GM23248 (cell line): ENCODE data around the gene CTAG1A. TPM values are rescaled to one million over a fixed set of nuclear protein-coding genes. Genes with fewer than 3 reads are reported as not detected.
"Not testable (repeated sequence)": the region's sequence is repeated elsewhere in the genome, so short reads cannot be mapped to it uniquely, and the experiment has no call there.

Experiments used
- DNase-seq: peaks from one replicate; pipeline ENCODE4 v3.0.0-alpha.2; 2015
- H2AFZ ChIP-seq: fragments of 200-600 bp; sonication (generic); 2 replicates; pipeline ENCODE4 v1.6.1; 2016; ENCODE audit warnings: antibody characterized with exemption
- H3F3A ChIP-seq: fragments of 200-600 bp; sonication (generic); 2 replicates; pipeline ENCODE4 v1.6.1; 2016; ENCODE audit warnings: mild to moderate bottlenecking, antibody characterized with exemption, mixed run types; ENCODE audit not compliant: insufficient read depth
- H3K27ac ChIP-seq: fragments of 200-600 bp; sonication (generic); 2 replicates; pipeline ENCODE4 v1.5.1; 2016; ENCODE audit warnings: mild to moderate bottlenecking
- H3K27me3 ChIP-seq: fragments of 200-600 bp; sonication (generic); replicated peaks from 2 replicates; pipeline ENCODE4 v1.6.1; 2016; ENCODE audit warnings: mild to moderate bottlenecking; ENCODE audit not compliant: insufficient read depth
- H3K36me3 ChIP-seq: fragments of 200-600 bp; sonication (generic); 2 replicates; pipeline ENCODE4 v1.6.1; 2016; ENCODE audit warnings: low read depth, mild to moderate bottlenecking
- H3K4me1 ChIP-seq: fragments of 200-600 bp; sonication (generic); 2 replicates; pipeline ENCODE4 v1.6.1; 2016; ENCODE audit warnings: mild to moderate bottlenecking; ENCODE audit not compliant: insufficient read depth
- H3K4me2 ChIP-seq: fragments of 200-600 bp; sonication (generic); one replicate; pipeline ENCODE4 v1.6.1; 2016; ENCODE audit warnings: mild to moderate bottlenecking; ENCODE audit not compliant: unreplicated experiment
- H3K4me3 ChIP-seq: fragments of 200-600 bp; sonication (generic); 2 replicates; pipeline ENCODE4 v1.5.1; 2016; ENCODE audit warnings: mild to moderate bottlenecking
- H3K79me2 ChIP-seq: fragments of 200-600 bp; sonication (generic); 2 replicates; pipeline ENCODE4 v1.6.1; 2016; ENCODE audit warnings: mild to moderate bottlenecking; ENCODE audit not compliant: insufficient read depth
- H3K9ac ChIP-seq: fragments of 200-600 bp; sonication (generic); 2 replicates; pipeline ENCODE4 v1.6.1; 2016; ENCODE audit warnings: mild to moderate bottlenecking
- H3K9me2 ChIP-seq: fragments of 200-600 bp; sonication (generic); 2 replicates; pipeline ENCODE4 v1.6.1; 2016; ENCODE audit warnings: mixed run types, mild to moderate bottlenecking, moderate library complexity; ENCODE audit not compliant: insufficient read depth
- H3K9me3 ChIP-seq: fragments of 200-600 bp; sonication (generic); one replicate; pipeline ENCODE4 v1.6.1; 2017; ENCODE audit warnings: low read depth
- H4K20me1 ChIP-seq: fragments of 200-600 bp; sonication (generic); 2 replicates; pipeline ENCODE4 v1.6.0; 2016; ENCODE audit not compliant: insufficient read depth
- EZH2 ChIP-seq: fragments of 200-600 bp; sonication (generic); IDR thresholded peaks from 2 replicates; pipeline ENCODE4 v1.6.1; 2018; ENCODE audit warnings: antibody characterized with exemption, mild to moderate bottlenecking; ENCODE audit not compliant: insufficient read depth, poor library complexity, severe bottlenecking
- EZH2phosphoT487 ChIP-seq: fragments of 200-600 bp; sonication (generic); IDR thresholded peaks from 2 replicates; pipeline ENCODE4 v1.6.1; 2018; ENCODE audit warnings: antibody characterized with exemption, moderate library complexity, mild to moderate bottlenecking, low read depth; ENCODE audit not compliant: insufficient read depth
- WGBS, 2 experiments: methylation state at CpG; one replicate each; pipeline ENCODE4 v1.1.6; 2015 to 2017; ENCODE audit warnings: low lambda C conversion rate in 2 of 2, low coverage in 1 of 2; ENCODE audit errors: missing lambda C conversion rate in 2 of 2; 5-methylcytosine and 5-hydroxymethylcytosine counted together
- in situ Hi-C: fragments of 300-500 bp; cut with MboI; formaldehyde crosslinking; loops from 2 replicates; pipeline ENCODE4 v1.15.0; 2020
- polyA plus RNA-seq: library from polyadenylated mRNA; unstranded; fragments of >200 nt; fragmentation: Nextera tagmentation; extraction: Ambion mirVana; gene quantifications from 2 replicates; pipeline ENCODE4 v1.2.1, GENCODE V29; 2016
- total RNA-seq: library from RNA; depleted of rRNA; stranded (reverse); fragments of >200 nt; shearing (Covaris generic); gene quantifications from 2 replicates; pipeline ENCODE4 v1.2.3, GENCODE V29; 2014

The CTAG1A gene
- total and polyA plus RNA-seq, 2 experiments from 2014 or later, result not detected

DNA sequence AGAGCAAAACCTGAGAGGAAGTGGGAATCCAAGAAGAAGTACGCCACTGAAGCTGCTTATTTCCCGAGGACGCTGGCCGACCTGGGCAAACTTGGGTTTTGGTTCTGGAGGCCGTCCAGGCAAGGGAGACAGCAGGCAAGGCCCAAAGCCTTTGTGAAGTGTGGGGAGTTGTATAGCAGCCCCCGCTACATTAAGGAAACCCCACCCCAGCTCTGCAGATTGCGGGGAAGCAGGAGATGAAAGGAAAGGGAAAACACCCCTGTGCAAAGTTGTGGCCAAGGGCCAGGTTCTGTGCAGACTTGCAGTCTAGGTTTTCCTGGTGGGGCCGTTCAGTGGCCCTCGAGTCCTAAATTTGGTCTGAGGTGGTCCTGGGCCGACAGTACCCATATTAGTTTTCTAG lies 11.9 kb upstream of the CTAG1A start:
- H3K79me2 ChIP-seq, H3K9ac ChIP-seq, H3K9me2 ChIP-seq, H2AFZ ChIP-seq, H3K27ac ChIP-seq, H3K27me3 ChIP-seq, H3K4me3 ChIP-seq, DNase-seq, in situ Hi-C loops, H3K4me2 ChIP-seq, H3K9me3 ChIP-seq, H3K36me3 ChIP-seq, H4K20me1 ChIP-seq, H3F3A ChIP-seq, H3K4me1 ChIP-seq: not testable (repeated sequence)
- WGBS, 2 experiments, result no CpG with 5 or more reads among the region's 10 CpGs

DNA sequence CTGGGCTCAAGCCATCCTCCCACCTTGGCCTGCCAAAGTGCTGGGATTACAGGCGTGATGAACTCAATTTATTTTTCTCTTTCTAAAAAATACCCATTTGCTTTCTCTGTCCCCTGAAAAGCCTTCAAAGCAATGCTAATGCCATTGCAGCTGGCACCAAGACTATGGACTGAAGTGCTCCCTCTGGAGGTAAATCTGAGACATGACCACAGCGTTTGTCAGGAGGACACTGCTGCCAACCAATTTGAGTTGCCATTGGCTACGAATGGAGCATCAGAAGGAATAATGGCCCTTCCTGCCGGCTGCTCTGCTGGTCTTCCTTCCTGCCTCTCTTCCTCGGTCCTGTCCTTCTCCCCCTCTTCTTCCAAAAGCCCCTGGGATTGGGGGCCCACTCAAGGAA lies 9.9 kb upstream of the CTAG1A start:
- H3K9me2 ChIP-seq, H3K36me3 ChIP-seq, H3K4me1 ChIP-seq, H3K4me3 ChIP-seq, H3K9ac ChIP-seq, H3K27me3 ChIP-seq, H4K20me1 ChIP-seq, H3F3A ChIP-seq, H3K79me2 ChIP-seq, H3K9me3 ChIP-seq, DNase-seq, H3K27ac ChIP-seq, H2AFZ ChIP-seq, H3K4me2 ChIP-seq: not testable (repeated sequence)
- in situ Hi-C loops, result loop anchor here (25.0 kb wide), 1 partner anchor 262 kb away; the partner anchor contains the start of gene SMIM9
- WGBS, 2 experiments, result no CpG with 5 or more reads among the region's 5 CpGs

DNA sequence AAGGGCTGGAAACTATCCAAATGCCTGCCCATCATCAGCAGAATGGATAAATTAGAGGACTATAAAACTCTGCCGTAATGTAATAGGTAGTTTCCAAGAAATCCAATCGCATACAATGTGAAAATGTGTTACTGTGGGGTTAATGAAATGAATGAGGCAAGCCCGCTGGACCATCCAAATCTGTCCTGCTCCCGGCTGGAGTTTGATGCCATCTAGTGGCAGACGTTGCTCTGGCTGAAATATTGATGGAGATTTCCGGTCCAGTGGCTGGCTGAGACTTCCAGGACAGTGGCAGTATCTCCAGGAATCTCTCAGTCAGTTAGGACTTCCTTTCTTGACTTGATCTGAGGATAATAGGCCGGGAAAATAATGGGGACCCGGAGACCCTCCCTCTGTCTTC lies 1.9 kb upstream of the CTAG1A start:
- H3K36me3 ChIP-seq, H3K4me2 ChIP-seq, H3K4me3 ChIP-seq, H3K4me1 ChIP-seq, H3K79me2 ChIP-seq, H3F3A ChIP-seq, H3K9ac ChIP-seq, H3K9me3 ChIP-seq, H3K9me2 ChIP-seq, H2AFZ ChIP-seq, DNase-seq, H3K27ac ChIP-seq, H3K27me3 ChIP-seq, H4K20me1 ChIP-seq: not testable (repeated sequence)
- in situ Hi-C loops, result loop anchor here (25.0 kb wide), 1 partner anchor 254 kb away; the partner anchor contains the start of gene SMIM9
- no CpG with 5 or more reads among the region's 8 CpGs for WGBS, 2 experiments

DNA sequence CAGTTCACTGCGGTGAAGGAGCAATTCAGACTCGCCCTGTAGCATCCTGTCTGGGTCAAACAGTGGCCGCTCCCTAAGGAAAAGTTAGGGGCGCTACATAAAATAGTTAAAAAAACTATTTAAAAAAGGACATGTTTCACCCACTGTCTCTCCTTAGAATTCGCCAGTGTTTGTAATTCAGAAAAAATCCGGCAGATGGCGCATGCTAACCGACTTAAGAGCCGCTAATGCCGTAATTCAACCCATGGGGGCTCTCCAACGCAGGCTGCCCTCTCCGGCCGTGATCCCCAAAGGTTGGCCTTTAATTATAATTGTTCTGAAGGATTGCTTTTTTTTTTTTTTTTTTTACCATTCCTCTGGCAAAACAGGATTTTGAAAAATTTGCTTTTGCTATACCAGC lies 5.5 kb downstream of the CTAG1A start:
- H3K4me1 ChIP-seq, H3K4me3 ChIP-seq, H2AFZ ChIP-seq, H3F3A ChIP-seq, H3K36me3 ChIP-seq, H3K9ac ChIP-seq, H4K20me1 ChIP-seq, H3K27me3 ChIP-seq, H3K27ac ChIP-seq, H3K79me2 ChIP-seq, H3K9me3 ChIP-seq, H3K4me2 ChIP-seq, H3K9me2 ChIP-seq, DNase-seq: not testable (repeated sequence)
- no CpG with 5 or more reads among the region's 13 CpGs for WGBS, 2 experiments
- in situ Hi-C loops, result loop anchor here (25.0 kb wide), 1 partner anchor 247 kb away; the partner anchor contains the start of gene SMIM9

DNA sequence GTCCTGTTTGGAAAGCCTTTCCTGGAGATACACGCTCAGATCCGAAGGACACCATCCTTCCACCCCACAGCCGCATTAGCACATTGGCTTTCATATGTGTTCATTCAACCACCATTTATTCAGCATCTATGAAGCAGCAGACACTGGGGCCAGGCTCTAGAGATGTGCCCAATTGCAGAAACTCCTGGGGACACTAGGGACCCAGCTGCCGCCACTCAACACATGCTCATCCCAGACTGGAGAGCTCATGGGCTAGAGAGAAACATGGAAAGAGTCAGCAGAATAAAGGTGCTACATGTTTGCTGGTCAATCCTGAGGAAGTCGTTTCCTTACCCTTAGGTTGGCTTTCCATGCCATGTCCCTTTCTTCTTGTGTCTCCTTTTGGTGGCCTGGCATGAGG lies 7.6 kb downstream of the CTAG1A start:
- WGBS, 2 experiments, result 73 to 76% methylated on average over 5 of the region's 5 CpGs
- no peak overlapping the region for H3K4me3 ChIP-seq
- H3K4me1 ChIP-seq, result peaks cover 14% of the 10 kb centered on the region
- in situ Hi-C loops, result loop anchor here (25.0 kb wide), 1 partner anchor 245 kb away; the partner anchor contains the start of gene SMIM9
- no peak for TF ChIP-seq EZH2phosphoT487
- TF ChIP-seq EZH2, result no peak
- H3K4me2 ChIP-seq, result no peak overlapping the region
- H3K27me3 ChIP-seq, result no peaks in the 10 kb centered on the region
- H3K36me3 ChIP-seq, result no peaks in the 10 kb centered on the region
- no peak overlapping the region for H2AFZ ChIP-seq
- H3K9me3 ChIP-seq, result no peaks in the 10 kb centered on the region
- H3K27ac ChIP-seq, result no peak overlapping the region
- H3K9me2 ChIP-seq, result no peaks in the 10 kb centered on the region
- no peaks in the 10 kb centered on the region for H3K79me2 ChIP-seq
- H3F3A ChIP-seq, result peaks cover 9% of the 10 kb centered on the region; the same call in 1 of the 2 replicates
- no peaks in the 10 kb centered on the region; the same call in 1 of the 2 replicates for H4K20me1 ChIP-seq
- no peak for DNase-seq
- no peak overlapping the region for H3K9ac ChIP-seq
